NCI-H1417 (cell line): Measurements from ENCODE around the gene PCDHB13.
"Not testable (repeated sequence)": the region's sequence is repeated elsewhere in the genome, so short reads cannot be mapped to it uniquely, and the experiment has no call there.

Experiments
- DNase-seq, 3 experiments: peaks; one replicate each; lab custom pipeline; 2025; lab: John Stamatoyannopoulos, UW

Gene PCDHB13

GRCh38 chr5:141213656-141214339 is at the start of gene PCDHB13:
Gene PCDHB13, plus strand, starts transcription at chr5:141213919. Its CDS starts 205 bp downstream, at chr5:141214124.
- not testable (repeated sequence) for DNase-seq

- DNase-seq = peak in 1 of 3 experiments; percentile 37
Observed at GRCh38 chr5:141172381-141173204, 41.1 kb upstream of the PCDHB13 start, which contains the start of gene PCDHB7. Gene PCDHB7, plus strand, starts transcription at chr5:141172644. Its CDS starts 192 bp downstream, at chr5:141172836.

- DNase-seq = not testable (repeated sequence)
Observed at GRCh38 chr5:141174291-141175104, 39.2 kb upstream of the PCDHB13 start.

- no peak for DNase-seq
Observed at GRCh38 chr5:141175933-141176332, 37.8 kb upstream of the PCDHB13 start.

DNA sequence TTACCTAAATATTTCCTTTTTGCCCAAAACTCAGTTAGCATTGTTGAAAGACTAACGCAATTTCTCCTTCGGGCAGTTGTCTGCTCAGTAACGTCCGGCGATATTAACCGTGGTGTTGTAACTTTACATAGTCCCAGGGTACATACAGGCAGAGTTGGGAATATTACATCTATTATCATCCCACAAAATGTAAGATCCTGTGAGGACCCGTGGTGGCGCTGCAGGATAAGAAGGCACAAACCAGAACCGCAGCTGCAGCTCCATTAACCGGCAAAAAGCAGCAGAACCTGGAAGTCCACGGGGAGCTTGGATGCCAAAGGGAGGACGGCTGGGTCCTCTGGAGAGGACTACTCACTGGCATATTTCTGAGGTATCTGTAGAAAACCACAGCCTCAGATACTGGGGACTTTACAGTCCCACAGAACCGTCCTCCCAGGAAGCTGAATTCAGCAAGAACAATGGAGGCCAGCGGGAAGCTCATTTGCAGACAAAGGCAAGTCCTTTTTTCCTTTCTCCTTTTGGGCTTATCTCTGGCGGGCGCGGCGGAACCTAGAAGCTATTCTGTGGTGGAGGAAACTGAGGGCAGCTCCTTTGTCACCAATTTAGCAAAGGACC is 36.0 kb upstream of the PCDHB13 start, which contains the start of gene PCDHB8:
Gene PCDHB8, plus strand, starts transcription at position 214 of the 615 bp plus-strand sequence. Its CDS starts 245 bp downstream, at position 459.
- not testable (repeated sequence) for DNase-seq

- DNase-seq = not testable (repeated sequence)
Observed at GRCh38 chr5:141179371-141179770, 34.3 kb upstream of the PCDHB13 start.

GRCh38 chr5:141179876-141180275 is 33.8 kb upstream of the PCDHB13 start:
- DNase-seq = not testable (repeated sequence)

GRCh38 chr5:141180313-141180712 is 33.4 kb upstream of the PCDHB13 start:
- no peak for DNase-seq

DNA sequence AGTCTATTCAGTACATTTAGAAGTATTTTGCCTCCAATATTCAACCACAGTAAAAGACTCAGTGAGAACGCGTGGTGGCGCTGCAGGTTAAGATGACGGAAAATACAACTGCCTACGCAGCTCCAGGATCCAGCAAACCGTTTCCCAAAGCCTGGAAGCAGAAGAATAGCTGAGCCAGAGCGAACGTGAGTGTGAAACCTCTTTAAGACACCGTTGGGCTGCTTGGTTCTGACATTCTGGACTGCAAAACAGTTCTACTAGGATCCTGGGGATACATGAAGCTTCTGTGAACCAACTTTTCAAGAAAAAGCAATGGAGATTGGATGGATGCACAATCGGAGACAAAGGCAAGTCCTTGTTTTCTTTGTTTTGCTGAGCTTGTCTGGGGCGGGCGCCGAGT is 31.5 kb upstream of the PCDHB13 start, which contains the start of gene PCDHB16:
Gene PCDHB16, plus strand, starts transcription at position 140 of the 400 bp plus-strand sequence. Its CDS starts 173 bp downstream, at position 313.
- DNase-seq = no peak

DNA sequence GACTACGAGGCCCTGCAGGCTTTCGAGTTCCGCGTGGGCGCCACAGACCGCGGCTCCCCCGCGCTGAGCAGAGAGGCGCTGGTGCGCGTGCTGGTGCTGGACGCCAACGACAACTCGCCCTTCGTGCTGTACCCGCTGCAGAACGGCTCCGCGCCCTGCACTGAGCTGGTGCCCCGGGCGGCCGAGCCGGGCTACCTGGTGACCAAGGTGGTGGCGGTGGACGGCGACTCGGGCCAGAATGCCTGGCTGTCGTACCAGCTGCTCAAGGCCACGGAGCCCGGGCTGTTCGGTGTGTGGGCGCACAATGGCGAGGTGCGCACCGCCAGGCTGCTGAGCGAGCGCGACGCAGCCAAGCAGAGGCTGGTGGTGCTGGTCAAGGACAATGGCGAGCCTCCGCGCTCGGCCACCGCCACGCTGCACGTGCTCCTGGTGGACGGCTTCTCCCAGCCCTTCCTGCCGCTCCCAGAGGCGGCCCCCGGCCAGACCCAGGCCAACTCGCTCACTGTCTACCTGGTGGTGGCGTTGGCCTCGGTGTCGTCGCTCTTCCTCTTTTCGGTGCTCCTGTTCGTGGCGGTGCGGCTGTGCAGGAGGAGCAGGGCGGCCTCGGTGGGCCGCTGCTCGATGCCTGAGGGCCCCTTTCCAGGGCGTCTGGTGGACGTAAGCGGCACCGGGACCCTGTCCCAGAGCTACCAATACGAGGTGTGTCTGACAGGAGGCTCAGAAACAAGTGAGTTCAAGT is 29.4 kb upstream of the PCDHB13 start:
- DNase-seq = not testable (repeated sequence)

DNA sequence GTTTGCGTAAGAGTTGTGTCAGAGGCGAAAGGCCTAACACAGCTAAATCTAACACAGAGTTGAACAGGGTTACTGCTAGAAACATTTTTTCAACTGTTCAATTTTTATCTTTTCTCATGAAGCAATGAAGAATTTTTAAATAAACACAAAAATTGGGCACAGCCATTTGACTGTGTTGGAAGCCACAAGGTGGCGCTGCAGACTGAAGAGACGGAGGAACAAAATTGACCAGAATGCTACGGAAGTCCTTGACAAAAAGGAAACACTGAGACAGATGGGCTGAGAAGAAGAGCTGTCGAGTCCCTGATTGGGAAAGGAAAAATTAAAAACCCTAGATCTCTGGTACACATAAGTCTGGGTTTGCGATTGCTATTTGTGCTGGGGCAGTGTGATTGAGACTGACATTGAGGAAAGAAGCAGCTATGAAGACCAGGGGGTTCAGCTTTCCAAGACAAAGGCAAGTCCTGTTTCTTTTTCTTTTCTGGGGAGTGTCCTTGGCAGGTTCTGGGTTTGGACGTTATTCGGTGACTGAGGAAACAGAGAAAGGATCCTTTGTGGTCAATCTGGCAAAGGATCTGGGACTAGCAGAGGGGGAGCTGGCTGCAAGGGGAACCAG is 26.7 kb upstream of the PCDHB13 start, which contains the start of gene PCDHB9:
Gene PCDHB9, plus strand, starts transcription at position 265 of the 616 bp plus-strand sequence. Its CDS starts 158 bp downstream, at position 423.
- DNase-seq = peak; percentile 18 to 71 (median 66)

- DNase-seq = not testable (repeated sequence)
Observed at GRCh38 chr5:141188682-141189081, 25.0 kb upstream of the PCDHB13 start.

DNA sequence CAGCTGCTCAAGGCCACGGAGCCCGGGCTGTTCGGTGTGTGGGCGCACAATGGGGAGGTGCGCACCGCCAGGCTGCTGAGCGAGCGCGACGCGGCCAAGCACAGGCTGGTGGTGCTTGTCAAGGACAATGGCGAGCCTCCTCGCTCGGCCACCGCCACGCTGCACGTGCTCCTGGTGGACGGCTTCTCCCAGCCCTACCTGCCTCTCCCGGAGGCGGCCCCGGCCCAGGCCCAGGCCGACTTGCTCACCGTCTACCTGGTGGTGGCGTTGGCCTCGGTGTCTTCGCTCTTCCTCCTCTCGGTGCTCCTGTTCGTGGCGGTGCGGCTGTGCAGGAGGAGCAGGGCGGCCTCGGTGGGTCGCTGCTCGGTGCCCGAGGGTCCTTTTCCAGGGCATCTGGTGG is 24.6 kb upstream of the PCDHB13 start:
- DNase-seq = not testable (repeated sequence)

DNA sequence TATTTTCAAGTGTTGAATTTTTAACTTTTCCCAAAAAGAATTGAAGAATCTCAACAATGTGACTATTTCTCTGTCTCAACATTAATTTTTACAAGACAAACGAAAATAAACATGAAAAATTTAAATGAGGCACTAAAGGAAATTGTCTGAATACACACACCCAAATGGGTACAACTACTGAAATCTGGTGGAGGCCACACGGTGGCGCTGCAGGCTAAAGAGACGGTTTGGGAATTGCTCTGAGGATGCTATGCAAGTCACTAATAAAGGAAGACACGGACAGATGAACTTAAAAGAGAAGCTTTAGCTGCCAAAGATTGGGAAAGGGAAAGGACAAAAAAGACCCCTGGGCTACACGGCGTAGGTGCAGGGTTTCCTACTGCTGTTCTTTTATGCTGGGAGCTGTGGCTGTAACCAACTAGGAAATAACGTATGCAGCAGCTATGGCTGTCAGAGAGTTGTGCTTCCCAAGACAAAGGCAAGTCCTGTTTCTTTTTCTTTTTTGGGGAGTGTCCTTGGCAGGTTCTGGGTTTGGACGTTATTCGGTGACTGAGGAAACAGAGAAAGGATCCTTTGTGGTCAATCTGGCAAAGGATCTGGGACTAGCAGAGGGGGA is 21.5 kb upstream of the PCDHB13 start, which contains the start of gene PCDHB10:
Gene PCDHB10, plus strand, starts transcription at position 244 of the 616 bp plus-strand sequence. Its CDS starts 200 bp downstream, at position 444.
- peak; percentile 32 to 86 (median 70) for DNase-seq

DNA sequence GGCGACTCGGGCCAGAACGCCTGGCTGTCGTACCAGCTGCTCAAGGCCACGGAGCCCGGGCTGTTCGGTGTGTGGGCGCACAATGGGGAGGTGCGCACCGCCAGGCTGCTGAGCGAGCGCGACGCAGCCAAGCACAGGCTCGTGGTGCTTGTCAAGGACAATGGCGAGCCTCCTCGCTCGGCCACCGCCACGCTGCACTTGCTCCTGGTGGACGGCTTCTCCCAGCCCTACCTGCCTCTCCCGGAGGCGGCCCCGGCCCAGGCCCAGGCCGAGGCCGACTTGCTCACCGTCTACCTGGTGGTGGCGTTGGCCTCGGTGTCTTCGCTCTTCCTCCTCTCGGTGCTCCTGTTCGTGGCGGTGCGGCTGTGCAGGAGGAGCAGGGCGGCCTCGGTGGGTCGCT is 19.4 kb upstream of the PCDHB13 start:
- DNase-seq = not testable (repeated sequence)

- DNase-seq = no peak
Observed at GRCh38 chr5:141196363-141196762, 17.4 kb upstream of the PCDHB13 start.

DNA sequence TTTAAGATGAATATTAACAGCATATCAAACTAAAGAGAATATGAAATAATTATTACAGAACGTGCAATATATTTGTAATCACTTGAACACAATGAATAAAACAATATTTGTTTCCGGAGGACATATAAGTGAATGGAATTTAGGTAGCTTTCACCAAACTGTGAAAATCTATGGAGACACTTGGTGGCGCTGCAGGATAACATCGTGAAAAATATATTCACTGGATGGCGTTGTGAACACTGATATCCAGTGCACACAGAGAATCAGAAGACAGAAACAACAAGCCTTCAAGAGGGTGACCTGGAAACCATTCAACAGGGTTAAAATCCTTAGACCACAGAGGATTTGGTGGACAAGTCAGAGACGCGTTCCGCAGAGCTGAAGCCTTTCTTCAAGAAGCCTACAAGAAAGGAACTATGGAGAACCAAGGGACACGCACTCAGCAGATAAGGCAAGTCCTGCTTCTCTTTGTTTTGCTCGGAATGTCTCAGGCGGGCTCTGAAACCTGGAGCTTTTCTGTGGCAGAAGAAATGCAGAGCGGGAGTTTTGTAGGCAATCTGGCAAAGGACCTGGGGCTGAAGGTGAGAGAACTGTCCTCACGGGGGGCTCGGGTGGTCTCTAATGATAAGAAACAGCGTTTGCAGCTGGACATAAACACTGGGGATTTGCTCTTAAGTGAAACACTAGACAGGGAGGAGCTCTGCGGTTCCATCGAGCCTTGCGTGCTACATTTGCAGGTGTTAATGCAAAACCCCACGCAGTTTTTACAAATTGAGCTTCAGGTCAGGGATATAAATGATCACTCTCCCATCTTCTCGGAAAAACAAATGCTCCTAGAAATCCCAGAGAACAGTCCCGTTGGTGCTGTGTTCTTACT is 14.1 kb upstream of the PCDHB13 start, which contains the start of gene PCDHB11:
Gene PCDHB11, plus strand, starts transcription at position 269 of the 877 bp plus-strand sequence. Its CDS starts 148 bp downstream, at position 417.
- DNase-seq = peak in 1 of 3 experiments; percentile 88

DNA sequence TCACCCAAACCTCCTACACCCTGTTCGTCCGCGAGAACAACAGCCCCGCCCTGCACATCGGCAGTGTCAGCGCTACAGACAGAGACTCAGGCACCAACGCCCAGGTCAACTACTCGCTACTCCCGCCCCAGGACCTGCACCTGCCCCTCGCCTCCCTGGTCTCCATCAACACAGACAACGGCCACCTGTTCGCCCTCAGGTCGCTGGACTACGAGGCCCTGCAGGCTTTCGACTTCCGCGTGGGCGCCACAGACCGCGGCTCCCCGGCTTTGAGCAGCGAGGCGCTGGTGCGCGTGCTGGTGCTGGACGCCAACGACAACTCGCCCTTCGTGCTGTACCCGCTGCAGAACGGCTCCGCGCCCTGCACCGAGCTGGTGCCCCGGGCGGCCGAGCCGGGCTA is 12.6 kb upstream of the PCDHB13 start:
- DNase-seq = not testable (repeated sequence)
